ENCODE measurements around the gene BLOC1S1. TPM values are rescaled to one million over a fixed set of nuclear protein-coding genes. Genes with fewer than 3 reads are reported as not detected.

Gene BLOC1S1
- total RNA-seq, 4 donors from 2014 or later, result 117 to 440 (median 246) TPM

GRCh38 chr12:55675666-55676065 lies 40.2 kb upstream of the BLOC1S1 start:
- intact Hi-C loops (cut with DNase I), result no loop called here
- Histone ChIP-seq H3K9me3 (no peaks in the 10 kb centered on the region), H3K4me1 (no peaks in the 10 kb centered on the region), H3K4me3 (replicated peaks in 1 of 3) (no peak overlapping the region), H3K36me3 (no peaks in the 10 kb centered on the region), H3K27me3 (no peaks in the 10 kb centered on the region), H3K27ac (no peak overlapping the region)
- WGBS, 2 donors, result 90 to 92% methylated on average over 8 of the region's 8 CpGs
- TF ChIP-seq, protein P1, sequence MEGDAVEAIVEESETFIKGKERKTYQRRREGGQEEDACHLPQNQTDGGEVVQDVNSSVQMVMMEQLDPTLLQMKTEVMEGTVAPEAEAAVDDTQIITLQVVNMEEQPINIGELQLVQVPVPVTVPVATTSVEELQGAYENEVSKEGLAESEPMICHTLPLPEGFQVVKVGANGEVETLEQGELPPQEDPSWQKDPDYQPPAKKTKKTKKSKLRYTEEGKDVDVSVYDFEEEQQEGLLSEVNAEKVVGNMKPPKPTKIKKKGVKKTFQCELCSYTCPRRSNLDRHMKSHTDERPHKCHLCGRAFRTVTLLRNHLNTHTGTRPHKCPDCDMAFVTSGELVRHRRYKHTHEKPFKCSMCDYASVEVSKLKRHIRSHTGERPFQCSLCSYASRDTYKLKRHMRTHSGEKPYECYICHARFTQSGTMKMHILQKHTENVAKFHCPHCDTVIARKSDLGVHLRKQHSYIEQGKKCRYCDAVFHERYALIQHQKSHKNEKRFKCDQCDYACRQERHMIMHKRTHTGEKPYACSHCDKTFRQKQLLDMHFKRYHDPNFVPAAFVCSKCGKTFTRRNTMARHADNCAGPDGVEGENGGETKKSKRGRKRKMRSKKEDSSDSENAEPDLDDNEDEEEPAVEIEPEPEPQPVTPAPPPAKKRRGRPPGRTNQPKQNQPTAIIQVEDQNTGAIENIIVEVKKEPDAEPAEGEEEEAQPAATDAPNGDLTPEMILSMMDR (IDR thresholded peaks at IDR 0.05), result no peak
- no peak for TF ChIP-seq POLR2A (IDR thresholded peaks at IDR 0.05)
- no peak for DNase-seq

DNA sequence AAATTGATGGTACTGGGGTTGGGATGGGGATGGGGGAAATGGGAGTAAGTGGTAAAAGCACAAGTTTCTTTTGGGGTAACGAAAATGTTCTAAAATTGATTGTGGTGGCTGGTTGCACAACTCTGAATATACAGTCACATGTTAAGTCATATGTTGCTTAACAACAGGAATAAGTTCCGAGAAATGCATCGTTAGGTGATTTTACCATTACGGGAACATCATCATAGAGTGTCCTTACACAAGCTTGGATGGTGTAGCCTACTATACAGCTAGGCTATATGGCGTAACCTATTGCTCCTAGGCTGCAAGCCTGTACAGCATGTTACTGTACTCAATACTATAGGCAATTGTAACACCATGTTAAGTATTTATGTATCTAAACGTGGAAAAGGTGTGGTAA lies 39.1 kb upstream of the BLOC1S1 start:
- Histone ChIP-seq H3K36me3 (no peaks in the 10 kb centered on the region), H3K9me3 (no peaks in the 10 kb centered on the region), H3K27ac (no peak overlapping the region), H3K4me3 (replicated peaks in 1 of 3) (no peak overlapping the region), H3K27me3 (no peaks in the 10 kb centered on the region), H3K4me1 (peaks cover 6 to 8% of the 10 kb centered on the region in 2 donors)
- DNase-seq, result no peak
- intact Hi-C loops (cut with DNase I), result no loop called here
- TF ChIP-seq, protein P1 (IDR thresholded peaks at IDR 0.05), result no peak
- WGBS, 2 donors, result 56 to 71% methylated on average over 6 of the region's 6 CpGs

DNA sequence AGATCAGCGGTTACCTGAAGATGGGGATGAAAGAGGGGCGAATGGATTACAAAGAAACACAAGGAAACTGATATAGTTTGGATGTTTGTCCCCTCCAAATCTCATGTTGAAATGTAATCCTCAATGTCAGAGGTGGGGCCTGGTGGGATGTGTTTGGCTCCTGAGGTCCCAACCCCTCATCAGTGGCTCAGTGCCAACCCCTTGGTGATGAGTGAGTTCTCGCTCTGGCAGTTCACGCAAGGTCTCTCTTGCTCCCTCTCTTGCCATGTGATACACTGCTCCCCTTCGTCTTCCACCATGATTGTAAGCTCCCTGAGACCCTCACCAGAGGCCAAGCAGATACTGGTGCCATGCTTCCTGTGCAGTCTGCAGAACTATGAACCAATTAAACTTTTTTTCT lies 36.2 kb upstream of the BLOC1S1 start:
- Histone ChIP-seq H3K27ac (no peak overlapping the region), H3K4me3 (replicated peaks in 1 of 3) (no peak overlapping the region), H3K27me3 (no peaks in the 10 kb centered on the region), H3K36me3 (no peaks in the 10 kb centered on the region), H3K4me1 (peaks cover 10 to 13% of the 10 kb centered on the region in 2 donors), H3K9me3 (no peaks in the 10 kb centered on the region)
- intact Hi-C loops (cut with DNase I), result no loop called here
- TF ChIP-seq, protein P1 (IDR thresholded peaks at IDR 0.05), result no peak
- TF ChIP-seq POLR2A (IDR thresholded peaks at IDR 0.05), result no peak
- 90 to 93% methylated on average over 5 of the region's 5 CpGs for WGBS, 2 donors
- no peak for DNase-seq

- Histone ChIP-seq H3K27me3 (no peaks in the 10 kb centered on the region), H3K4me3 (replicated peaks in 1 of 3) (peak overlapping the region in 1 of 3 donors; percentile 10), H3K9me3 (no peaks in the 10 kb centered on the region), H3K4me1 (peaks cover 10 to 13% of the 10 kb centered on the region in 2 donors), H3K36me3 (no peaks in the 10 kb centered on the region), H3K27ac (no peak overlapping the region)
- WGBS, 2 donors, result 2 to 5% methylated on average over 8 to 15 of the region's 17 CpGs
- TF ChIP-seq, protein P1 (IDR thresholded peaks at IDR 0.05), result peak in 4 of 6 experiments; percentile 24 to 30 (median 28)
- no peak for TF ChIP-seq POLR2A (IDR thresholded peaks at IDR 0.05)
- DNase-seq, result peak; percentile 74 to 89
- intact Hi-C loops (cut with DNase I), result no loop called here
These were observed 34.4 kb upstream of the BLOC1S1 start for GRCh38 chr12:55681142-55682077.
